A172 (cell line): ENCODE data around the gene PRPH. TPM values are rescaled to one million over a fixed set of nuclear protein-coding genes. Genes with fewer than 3 reads are reported as not detected.
"Not testable (repeated sequence)": the region's sequence is repeated elsewhere in the genome, so short reads cannot be mapped to it uniquely, and the experiment has no call there.

ENCODE experiments used
- DNase-seq: peaks from one replicate; pipeline ENCODE4 v3.0.0-alpha.2; 2015; ENCODE audit warnings: low spot score
- total RNA-seq: library from RNA; depleted of rRNA; stranded (reverse); fragments of >200 nt; shearing (Covaris generic); gene quantifications from 2 replicates; pipeline ENCODE4 v1.2.3, GENCODE V29; 2014; rRNA removed

The PRPH gene
- 4.6 and 6.9 TPM in 2 replicates for total RNA-seq

GRCh38 chr12:49295082-49295936, at the start of gene PRPH:
TSS of gene PRPH (plus strand) at chr12:49295147. CDS start at chr12:49295201, 54 bp downstream.
- no peak for DNase-seq

GRCh38 chr12:49251357-49251756, 43.6 kb upstream of the PRPH start:
- no peak for DNase-seq

- DNase-seq: peak; percentile 67
These were observed 41.8 kb upstream of the PRPH start for GRCh38 chr12:49253033-49253623.

- not testable (repeated sequence) for DNase-seq
These were observed 39.5 kb upstream of the PRPH start for GRCh38 chr12:49255456-49255855.

GRCh38 chr12:49255857-49256637, 38.9 kb upstream of the PRPH start:
- no peak for DNase-seq

GRCh38 chr12:49257508-49258184, 37.3 kb upstream of the PRPH start:
- DNase-seq: not testable (repeated sequence)

- no peak for DNase-seq
These were observed 35.5 kb upstream of the PRPH start for GRCh38 chr12:49259452-49259851.

GRCh38 chr12:49260166-49260565, 34.8 kb upstream of the PRPH start:
- DNase-seq: no peak

- DNase-seq: no peak
These were observed 34.2 kb upstream of the PRPH start for GRCh38 chr12:49260571-49261363.

GRCh38 chr12:49261721-49262120, 33.2 kb upstream of the PRPH start:
- no peak for DNase-seq

GRCh38 chr12:49263400-49263763, 31.6 kb upstream of the PRPH start:
- DNase-seq: no peak

- DNase-seq: no peak
These were observed 30.5 kb upstream of the PRPH start for GRCh38 chr12:49264466-49264872.

GRCh38 chr12:49264873-49265792, 29.8 kb upstream of the PRPH start, which contains the start of gene TUBA1C:
TSS of gene TUBA1C (plus strand) at chr12:49265082. CDS start at chr12:49265182, 100 bp downstream.
- peak; percentile 88 for DNase-seq

- DNase-seq: peak; percentile 77
These were observed 25.8 kb upstream of the PRPH start for GRCh38 chr12:49269191-49269590.

GRCh38 chr12:49272790-49273725, 21.9 kb upstream of the PRPH start:
- DNase-seq: no peak

GRCh38 chr12:49273726-49274395, 21.1 kb upstream of the PRPH start:
- no peak for DNase-seq

GRCh38 chr12:49274396-49275069, 20.4 kb upstream of the PRPH start:
- DNase-seq: no peak
